NCI-H748 (cell line): Measurements from ENCODE around the gene FCER1G.
A peak's percentile ranks its signal among the peaks of the same experiment; 100 is the strongest.

Experiments used
- DNase-seq: peaks from one replicate; lab custom pipeline; 2025; ENCODE audit not compliant: unreplicated experiment; lab: John Stamatoyannopoulos, UW

Gene FCER1G

DNA sequence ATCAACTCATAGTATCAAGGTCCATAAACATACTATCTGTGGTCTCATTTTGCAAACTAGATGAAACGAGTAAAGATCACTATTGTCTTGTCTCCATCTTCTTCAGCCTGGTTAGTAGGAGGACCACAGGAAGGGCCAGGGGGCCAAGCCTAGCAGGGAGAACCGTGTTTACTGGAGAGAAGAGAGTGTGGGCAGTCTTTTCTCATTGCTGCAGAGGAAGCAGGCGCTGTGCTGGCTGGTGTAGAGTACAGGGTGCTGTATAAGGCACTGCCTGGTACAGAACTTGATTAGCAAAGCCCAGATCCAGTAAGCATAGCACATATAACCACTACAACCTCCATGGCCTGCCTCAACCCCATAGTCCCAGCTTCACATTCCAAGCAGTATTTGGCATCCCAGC is 27.8 kb upstream of the FCER1G start:
- DNase-seq, result no peak

DNA sequence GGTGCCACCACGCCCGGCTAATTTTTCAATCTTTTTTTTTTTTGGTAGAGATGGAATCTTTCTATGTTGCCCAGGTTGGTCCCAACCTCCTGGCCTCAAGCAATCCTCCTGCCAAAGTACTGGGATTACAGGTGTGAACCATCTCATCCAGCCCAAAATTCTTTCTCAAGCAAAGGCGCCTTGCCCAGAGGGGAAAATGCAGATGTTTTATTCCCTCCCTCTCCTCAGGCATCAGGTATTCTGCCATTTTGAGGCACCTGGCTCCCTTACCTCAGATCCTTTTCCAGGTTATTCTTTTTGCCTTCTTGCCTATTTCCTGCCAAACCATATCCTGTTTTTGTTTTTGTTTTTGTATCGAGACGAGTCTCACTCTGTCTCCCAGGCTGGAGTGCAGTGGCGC is 26.7 kb upstream of the FCER1G start:
- no peak for DNase-seq

DNA sequence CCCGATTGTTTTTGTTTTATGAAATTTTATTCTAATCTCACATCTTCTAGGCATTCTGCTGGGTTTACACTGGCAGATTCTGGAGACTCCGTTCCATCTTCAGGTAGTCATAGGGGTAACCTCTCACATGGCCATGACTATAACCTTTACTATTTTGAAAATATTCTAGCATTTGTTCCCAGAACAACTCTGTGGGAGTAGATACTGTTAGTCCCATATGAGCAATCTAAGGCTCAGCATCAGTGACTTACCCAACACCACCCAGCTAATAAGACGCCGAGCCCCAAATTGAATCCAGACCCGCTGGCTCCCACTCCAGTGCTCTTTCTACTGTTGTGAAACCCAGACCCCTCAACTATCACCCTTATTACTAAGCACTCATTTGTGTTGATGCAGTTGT is 26.1 kb upstream of the FCER1G start:
- DNase-seq, result no peak

DNA sequence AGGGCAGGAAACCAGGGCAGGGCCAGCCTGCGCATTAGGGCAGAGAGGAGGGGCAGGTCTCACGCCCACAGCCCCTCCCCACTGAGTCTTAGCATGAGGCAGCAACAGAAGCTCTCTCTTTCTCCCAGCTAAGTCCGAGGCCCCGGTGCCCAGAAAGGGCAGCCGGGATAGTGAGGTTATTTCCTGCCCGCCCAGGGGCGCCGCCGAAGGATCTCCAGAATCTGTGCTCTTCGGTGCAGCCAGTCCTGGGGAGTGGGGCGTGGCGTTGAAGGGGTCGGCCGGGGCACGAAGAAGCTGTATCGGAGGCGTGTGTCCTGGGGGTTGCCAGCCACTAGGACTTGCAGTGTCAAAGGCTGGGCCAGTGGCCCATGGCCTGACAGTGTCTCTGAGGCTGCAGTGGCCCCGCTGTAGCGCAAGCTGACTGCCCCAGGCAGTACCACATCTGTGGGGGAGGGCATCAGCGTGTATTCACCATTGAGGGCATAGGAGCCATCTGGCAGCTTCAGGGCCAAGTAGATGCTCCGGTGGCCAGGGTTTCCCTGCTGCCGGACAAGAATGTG is 24.1 kb upstream of the FCER1G start:
- DNase-seq, result no peak

DNA sequence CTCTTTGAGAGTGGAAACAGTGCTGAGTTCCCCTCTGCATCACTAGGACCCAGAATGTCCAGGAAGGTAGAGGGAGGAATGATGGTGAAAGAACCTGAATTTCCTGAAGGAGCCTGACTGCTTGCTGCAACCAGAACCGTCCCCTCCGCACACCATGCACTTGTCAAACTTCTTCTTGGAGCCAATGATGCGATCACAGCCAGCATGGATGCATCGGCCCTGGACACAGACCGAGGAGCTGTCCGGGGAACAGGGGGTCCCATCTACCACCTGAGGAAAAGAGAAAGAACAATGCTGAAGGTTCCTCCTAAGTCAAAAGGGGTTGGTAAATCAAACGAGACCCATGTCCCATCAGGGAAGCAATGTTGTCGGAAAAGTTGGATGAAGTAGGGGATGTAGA is 23.1 kb upstream of the FCER1G start:
- no peak for DNase-seq

DNA sequence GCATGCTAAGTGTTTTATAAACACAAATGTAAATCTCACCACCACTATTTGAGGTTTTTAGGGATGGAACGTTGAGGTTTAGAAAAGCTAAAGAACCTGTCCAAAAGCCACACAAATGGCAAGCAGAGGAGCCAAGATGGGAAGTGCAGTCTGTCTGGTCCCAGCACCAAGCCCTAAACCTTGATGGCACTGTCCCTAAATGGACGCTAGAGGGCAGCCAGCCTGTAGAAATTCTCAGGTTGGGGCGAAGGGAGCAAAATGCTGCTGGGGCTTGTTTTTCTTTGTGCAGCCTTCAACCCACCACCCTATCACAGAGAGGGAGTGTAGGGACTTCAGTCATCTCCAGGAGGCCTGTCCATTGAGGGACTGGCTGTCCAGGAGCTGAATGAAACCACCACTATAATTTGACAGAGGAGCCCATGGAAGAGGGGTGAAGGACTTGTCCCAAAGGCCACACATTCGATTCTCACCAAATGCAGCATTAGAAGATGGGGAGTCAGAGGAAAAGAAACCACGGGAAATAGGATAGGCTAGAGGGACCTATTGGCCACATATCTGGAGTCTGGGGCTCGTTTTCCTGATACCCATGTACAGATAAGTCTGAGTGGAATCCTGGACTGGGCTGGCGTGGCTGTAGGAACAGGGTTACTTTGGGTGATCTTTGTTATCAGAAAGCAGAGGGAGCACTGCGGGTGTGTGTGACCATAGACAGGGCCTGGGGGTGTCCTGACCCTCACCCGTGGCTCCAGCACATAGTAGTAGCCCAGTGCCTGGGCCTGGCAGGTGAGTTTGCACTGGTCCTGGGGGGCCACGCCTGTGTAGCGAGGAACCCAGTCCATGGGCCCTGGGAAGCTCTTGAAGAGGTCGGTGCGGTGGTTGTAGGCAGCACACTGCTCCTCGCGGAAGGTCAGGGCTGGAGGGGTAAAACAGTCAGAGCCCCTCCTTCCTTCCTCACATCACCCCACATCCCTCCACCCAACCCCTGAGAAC is 22.3 kb upstream of the FCER1G start:
- peak; percentile 74 for DNase-seq

DNA sequence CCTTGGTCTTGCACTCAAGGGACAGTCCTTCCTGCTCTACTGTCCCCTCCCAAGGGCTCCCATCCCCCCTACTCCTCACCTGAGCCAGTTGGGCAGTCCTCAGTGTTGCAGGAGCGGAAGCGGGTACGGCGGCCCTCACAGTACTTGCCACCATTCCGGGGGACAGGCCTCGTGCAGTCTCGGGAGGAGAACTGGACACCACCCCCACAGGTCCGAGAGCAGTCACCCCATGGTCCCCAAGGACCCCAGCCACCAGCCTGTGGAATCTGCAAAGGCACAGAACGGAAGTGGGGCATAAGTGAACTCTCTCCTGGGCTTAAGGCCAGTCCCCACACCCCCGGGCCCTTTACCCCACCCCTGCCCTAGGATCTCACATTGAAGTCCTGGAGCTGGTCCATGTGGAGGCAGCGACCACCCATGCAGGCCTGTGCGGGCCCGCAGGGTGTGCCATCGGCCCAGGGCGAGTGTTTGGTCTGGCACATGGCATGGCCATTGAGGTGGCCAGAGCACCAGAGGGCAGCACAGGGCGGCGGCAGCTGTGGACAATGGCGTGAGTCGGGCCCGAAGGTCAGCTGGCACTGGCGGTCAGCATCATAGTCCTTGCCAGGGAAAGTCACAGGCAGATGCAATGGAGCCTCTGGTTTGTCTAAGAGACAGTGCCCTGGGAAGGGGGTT is 21.4 kb upstream of the FCER1G start:
- no peak for DNase-seq

DNA sequence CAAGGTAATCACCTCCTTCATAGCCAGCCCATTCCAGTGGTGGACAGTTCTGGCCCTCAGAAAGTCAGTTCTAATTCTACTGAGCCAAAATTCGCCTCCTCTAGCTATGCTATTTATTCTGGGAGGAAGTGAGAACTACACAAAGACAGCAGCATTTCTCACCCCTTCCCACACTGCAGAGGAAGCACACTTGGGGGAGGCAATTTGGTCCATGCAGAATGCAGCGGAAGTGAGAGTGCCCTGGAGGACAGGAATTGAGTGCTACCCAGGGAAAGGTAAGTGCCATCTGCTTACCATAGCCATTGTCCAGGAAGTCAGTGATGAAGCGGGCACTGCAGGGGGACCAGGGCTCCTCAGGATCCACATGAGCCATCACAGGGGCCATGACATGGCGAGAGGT is 19.9 kb upstream of the FCER1G start:
- DNase-seq, result no peak

DNA sequence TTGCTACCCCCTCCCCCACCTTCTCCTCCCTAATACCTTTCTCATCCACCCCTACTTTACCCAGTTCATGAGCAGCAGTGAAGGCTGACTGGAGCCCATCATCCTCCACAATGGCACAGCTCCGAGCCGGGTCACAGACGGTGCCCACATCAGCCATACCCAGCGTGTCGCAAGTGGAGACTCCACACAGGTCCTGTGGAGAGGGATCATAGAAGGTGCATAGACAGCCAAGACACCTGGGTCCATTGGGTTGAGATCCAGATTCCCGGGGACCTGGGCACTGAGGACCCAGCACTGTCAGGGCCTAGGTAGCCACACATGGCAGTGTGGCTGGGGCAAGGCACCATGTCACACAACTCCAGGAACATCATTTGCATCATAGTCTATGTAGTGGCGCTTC is 19.0 kb upstream of the FCER1G start:
- no peak for DNase-seq

DNA sequence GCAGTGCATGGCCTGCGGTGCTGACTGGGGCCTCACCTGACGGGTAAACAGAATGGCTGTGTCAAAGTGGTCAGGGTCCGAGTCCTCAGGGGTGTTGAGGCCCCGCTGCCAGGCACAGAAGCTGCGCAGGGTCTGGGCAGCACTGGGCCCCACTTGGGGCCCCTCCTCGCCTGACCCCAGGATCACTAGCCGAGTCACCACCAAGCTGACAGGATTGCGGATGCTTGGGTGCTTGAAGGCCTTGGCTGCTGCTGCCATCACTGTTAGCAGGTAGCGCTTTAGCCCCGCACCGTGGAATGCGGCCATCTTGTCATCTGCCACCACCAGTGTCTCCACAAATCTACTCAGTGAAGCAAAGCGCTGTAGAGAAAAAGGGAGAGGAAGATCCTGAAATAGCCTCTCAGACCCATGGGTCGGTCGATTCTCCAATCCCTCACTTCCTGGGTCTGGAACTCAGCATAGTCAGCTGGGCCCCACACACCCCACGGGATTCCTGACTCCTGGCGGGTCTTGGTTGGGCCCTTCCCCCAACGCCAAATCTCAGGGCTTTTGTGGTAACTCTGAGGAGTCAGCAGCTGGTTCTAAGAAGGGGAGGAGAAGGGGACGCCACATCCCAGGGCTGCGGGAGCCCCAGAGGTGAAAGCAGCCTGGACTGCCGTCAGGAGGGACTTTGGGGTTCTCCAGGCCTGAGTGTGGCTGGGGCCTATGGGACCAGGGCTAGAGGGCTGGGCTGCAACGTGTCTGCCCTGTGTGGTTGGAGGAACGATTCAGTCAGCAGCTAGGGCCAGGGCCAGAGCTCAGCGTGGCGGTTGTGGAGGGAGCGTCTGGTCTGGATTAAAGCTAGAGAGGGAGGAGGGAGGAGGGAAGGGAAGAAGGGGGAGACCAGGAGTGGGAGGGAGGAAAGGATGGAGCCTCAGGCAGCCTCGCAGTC is 18.3 kb upstream of the FCER1G start:
- DNase-seq, result no peak

DNA sequence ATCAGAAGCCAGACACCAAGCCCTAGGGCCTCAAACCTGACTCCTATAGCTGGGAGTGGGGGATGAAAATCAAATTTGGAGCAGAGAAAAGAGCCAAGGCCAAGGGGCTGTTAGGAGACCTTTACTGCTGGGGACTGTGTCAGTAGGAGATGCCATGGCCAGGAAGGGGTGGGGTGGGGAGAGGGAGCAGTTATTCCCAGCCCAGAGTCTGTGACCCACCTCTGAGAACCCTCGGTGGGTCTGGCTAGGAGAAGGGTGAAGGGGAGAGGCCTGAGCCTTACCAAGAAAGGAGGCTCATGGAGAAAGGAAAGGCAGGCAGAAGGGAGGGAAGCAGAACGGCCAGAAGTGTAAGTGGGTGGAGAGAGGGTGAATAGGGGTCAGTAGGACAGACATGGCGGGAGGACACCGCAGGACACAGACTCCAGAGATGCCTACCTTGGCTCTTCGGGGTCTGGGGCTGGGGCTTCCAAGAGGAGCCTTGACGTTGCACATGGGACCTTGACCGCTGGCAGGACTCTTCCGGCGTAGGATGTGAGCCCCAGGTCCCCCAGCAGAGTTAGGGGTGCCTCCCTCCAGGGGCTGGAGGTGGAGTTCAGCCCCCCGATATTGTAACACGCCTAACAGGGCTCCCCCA is 17.4 kb upstream of the FCER1G start:
- DNase-seq, result no peak

DNA sequence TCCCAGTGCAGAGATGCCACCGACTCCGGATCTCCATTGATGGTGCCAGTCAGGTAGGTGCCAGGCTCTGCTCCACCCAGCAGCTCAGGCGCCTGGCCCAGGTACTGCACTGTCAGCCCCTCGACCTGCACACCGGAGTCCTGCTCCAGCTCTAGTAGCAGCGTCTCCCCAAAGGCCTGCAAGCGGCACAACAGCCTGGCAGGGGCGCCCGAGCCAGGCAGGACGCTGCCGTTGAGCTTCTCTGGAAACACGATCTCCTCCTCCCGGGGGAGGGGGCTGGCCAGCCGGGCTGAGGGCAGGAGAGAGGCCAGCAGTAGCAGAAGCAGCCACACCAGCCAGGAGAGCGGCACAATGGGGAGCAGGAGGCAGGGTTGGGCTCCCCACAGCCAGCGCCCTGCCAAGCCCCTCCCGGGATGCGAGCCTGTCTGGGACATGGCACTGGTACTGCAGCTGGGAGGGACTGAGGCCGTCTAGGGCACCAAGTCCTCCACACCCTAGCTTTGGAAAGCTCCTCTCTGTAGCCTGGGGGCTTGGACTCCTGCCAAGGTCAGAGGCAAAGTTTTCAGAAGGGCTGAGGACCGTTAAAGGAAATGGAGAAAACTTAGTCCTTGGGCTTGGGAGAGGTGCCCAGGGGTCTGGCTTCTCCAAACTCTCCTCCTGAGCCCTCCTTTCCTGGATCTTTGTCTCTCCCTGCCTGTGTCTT is 16.8 kb upstream of the FCER1G start:
- peak; percentile 13 for DNase-seq

DNA sequence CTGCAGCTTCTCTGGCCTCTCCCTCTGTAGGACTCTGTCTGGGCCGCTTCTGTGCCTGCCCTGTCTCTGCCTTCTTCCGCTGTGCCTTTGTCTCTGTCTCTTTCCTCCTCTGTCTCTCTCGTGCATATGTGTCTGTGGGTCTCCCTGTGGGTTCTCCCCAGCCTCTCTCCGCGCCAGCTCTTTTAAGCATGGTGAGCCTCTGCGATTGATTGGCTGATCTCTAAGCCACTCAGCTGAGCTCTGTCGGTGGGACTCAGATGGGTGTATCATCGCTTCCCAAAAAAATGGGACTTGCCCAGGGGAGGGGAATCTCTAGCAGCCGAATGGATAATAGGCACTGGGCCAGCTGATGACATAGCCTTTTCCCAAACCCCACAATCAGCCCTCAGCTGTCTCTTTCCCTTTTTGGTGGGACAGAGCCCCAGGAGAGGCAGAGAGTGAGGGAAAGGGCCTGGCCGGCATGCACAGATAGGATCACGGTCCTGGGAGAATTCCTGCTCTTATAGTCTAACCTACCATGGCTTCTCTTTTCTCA is 16.1 kb upstream of the FCER1G start, which contains the start of gene ADAMTS4:
TSS of gene ADAMTS4 (minus strand) at position 158 of the 535 bp plus-strand sequence. CDS start 427 bp downstream, outside the sequence.
- no peak for DNase-seq

DNA sequence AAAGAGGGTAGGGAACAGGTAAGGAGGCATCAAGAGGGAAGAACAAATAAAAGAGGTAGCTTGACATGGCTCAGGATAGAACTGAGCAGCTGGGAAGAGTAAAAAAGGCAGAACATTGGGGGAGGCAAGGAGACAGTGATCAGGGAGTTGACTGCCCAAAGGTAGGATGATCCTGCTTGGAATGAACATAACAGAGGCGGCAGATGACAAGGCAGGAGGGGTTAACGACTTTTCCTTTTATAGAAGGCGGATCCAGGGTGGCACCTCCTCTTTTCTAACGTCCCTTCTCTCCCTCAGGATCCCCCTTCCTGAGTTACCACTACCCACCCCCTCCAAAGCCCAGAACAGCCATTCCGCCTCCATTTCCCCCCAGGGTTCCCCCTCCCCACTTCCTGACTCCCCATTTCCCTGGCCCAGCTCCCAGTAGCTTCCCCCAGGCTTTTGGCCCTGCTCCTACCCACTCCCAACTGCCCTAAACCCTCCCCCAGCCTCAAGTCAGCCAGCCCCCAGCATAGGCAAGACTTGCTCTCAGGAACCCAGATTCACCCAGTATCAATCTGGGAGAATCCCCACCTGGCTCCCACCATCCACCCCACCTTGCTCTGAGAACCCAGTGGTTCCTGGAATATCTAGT is 15.5 kb upstream of the FCER1G start:
- DNase-seq, result no peak

DNA sequence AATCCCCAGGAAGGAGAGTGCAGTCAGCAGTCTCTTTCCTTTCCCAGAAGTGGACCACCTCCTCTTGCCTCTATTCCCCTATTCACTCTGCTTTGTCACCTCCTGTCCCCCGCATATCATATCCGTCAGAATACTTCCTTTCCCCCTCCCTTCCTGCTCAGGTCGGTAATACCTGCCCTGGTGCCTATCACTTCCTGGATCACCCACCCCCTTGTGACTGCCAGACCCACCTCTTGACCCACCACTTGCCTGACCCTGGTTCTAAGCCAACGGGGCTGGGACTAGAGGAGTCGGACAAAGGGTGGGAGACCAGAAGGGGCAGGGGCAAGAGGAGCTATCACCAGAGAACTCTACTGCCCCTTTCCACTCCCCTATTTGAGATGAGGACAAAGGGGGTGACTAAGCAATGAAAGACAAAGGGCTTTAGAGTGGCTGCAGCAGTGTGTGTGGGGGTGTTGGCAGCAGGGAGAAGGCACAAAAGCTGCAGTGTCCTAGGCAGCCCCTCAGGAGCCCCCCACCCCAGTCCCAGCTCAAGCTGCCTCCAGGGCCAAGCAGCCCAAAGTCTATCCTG is 14.6 kb upstream of the FCER1G start:
- no peak for DNase-seq

DNA sequence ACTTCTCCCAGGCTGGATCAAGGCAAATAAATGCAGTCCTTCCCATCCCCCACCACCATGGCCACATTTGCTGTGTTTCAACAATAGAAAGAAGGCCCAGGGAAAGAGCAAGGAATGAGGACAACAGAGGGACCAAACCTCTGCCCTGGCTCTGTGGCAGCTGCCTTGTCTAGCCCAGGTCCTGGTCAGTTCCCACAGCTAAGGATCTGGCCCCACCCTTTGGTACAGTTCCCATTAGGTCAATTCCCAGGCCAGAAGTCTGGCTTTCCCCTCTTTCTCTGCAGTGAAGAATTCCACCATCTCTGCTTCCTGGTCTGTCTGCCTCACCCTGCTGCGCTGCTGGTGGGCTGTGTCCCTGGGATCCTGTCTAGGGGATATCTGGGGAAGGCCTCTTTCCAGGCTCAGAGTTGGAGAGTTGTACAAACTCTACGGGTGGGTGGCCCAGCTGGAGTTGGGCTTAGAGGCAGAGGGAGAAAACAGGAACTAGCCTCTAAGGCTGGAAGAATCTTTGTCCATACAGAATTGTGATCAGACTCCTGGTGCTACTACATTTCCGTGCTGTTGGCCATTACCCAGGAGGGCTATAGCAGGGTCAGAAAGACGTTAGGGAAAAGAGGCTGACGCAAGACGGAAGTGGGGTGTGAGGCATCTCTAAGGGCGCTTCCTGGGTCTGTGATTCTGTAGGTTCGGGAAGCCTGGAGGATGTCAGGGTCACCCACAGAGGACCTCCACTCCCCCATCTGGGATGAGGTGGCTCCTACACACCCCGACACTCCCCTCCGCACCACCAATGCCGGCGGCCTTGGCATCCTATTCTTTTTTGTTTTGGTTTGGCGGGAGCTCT is 13.9 kb upstream of the FCER1G start:
- DNase-seq, result no peak

DNA sequence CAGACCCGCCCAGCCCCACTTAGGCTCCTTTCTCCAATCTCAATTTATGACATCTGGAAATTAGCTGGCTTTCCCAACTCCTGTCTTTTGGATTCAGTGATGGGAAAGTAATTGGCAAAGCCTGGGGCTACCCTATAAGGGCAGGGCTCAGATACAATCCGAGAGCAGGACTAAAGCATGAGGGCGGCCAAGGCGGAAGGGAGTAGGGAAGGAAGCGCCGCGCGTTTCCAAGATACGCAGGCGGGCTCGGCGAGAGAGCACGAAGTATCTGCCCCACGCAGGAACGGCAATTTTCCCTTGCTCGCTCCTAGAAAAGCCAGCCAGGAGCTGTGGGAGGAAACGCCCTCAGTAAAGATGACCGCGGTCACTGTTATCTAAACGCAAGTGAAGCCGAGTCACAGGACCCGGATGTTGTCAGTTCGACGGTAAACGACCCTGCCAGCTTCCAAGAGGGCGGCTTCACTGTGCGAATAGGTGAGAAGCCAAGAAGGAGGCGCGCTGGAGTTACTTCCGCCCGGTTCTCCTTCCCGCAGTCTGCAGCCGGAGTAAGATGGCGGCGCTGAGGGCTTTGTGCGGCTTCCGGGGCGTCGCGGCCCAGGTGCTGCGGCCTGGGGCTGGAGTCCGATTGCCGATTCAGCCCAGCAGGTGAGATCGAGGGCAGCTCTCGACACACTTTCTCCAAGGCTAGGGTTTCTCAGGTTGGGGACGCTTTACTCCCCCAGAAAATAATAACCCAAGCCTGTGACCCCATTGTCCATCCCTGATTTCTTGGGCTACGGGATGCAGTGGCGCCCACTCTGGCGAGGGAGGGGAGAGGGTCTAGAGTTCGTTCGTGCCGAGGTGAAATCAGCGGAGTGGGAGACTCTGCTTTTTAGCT is 13.0 kb upstream of the FCER1G start, which contains the start of gene NDUFS2:
TSS of gene NDUFS2 (plus strand) at position 532 of the 877 bp plus-strand sequence. CDS start at position 551, 19 bp downstream.
- peak; percentile 99 for DNase-seq
